HG03025 (cell line): ENCODE measurements around the gene EAPP.
"Not testable (repeated sequence)": the region's sequence is repeated elsewhere in the genome, so short reads cannot be mapped to it uniquely, and the experiment has no call there.

Source experiments
- ATAC-seq: cut with Tn5 transposase; IDR thresholded peaks from one replicate; pipeline ENCODE4 v1.9.1; 2021; ENCODE audit warnings: mild to moderate bottlenecking, moderate library complexity; ENCODE audit not compliant: unreplicated experiment, low FRiP score

EAPP gene

GRCh38 chr14:34539407-34540180, at the start of gene EAPP:
Gene EAPP, minus strand, starts transcription at chr14:34539701. Its CDS starts 73 bp downstream, at chr14:34539628.
- peak; percentile 97 for ATAC-seq

- ATAC-seq: no peak
Measured at GRCh38 chr14:34583525-34583924, 44.0 kb upstream of the EAPP start.

GRCh38 chr14:34582117-34582680, 42.7 kb upstream of the EAPP start:
- no peak for ATAC-seq

- no peak for ATAC-seq
Measured at GRCh38 chr14:34580381-34580780, 40.9 kb upstream of the EAPP start.

GRCh38 chr14:34571771-34572170, 32.3 kb upstream of the EAPP start:
- no peak for ATAC-seq

- no peak for ATAC-seq
Measured at GRCh38 chr14:34569750-34570149, 30.2 kb upstream of the EAPP start.

GRCh38 chr14:34568803-34569202, 29.3 kb upstream of the EAPP start:
- ATAC-seq: no peak

GRCh38 chr14:34562776-34563150, 23.3 kb upstream of the EAPP start:
- ATAC-seq: no peak

- ATAC-seq: not testable (repeated sequence)
Measured at GRCh38 chr14:34562037-34562775, 22.7 kb upstream of the EAPP start.

GRCh38 chr14:34556498-34556829, 17.0 kb upstream of the EAPP start:
- ATAC-seq: peak; percentile 42

- ATAC-seq: peak; percentile 76
Measured at GRCh38 chr14:34555583-34556497, 16.3 kb upstream of the EAPP start.

GRCh38 chr14:34554540-34555250, 15.2 kb upstream of the EAPP start:
- no peak for ATAC-seq

- not testable (repeated sequence) for ATAC-seq
Measured at GRCh38 chr14:34549276-34549966, 9.9 kb upstream of the EAPP start.

- ATAC-seq: no peak
Measured at GRCh38 chr14:34548472-34548981, 9.0 kb upstream of the EAPP start.

GRCh38 chr14:34547136-34547520, 7.6 kb upstream of the EAPP start:
- peak; percentile 34 for ATAC-seq

- peak; percentile 63 for ATAC-seq
Measured at GRCh38 chr14:34546272-34547135, 7.0 kb upstream of the EAPP start.

GRCh38 chr14:34540181-34541059, 919 bp upstream of the EAPP start:
- not testable (repeated sequence) for ATAC-seq
